ENCODE data around the gene EEFSEC. TPM values are rescaled to one million over a fixed set of nuclear protein-coding genes. Genes with fewer than 3 reads are reported as not detected.
"Not testable (repeated sequence)": the region's sequence is repeated elsewhere in the genome, so short reads cannot be mapped to it uniquely, and the experiment has no call there.

The EEFSEC gene
- polyA plus RNA-seq, 3 donors from 2014 or later = 14.5 to 26.9 (median 26.1) TPM

DNA sequence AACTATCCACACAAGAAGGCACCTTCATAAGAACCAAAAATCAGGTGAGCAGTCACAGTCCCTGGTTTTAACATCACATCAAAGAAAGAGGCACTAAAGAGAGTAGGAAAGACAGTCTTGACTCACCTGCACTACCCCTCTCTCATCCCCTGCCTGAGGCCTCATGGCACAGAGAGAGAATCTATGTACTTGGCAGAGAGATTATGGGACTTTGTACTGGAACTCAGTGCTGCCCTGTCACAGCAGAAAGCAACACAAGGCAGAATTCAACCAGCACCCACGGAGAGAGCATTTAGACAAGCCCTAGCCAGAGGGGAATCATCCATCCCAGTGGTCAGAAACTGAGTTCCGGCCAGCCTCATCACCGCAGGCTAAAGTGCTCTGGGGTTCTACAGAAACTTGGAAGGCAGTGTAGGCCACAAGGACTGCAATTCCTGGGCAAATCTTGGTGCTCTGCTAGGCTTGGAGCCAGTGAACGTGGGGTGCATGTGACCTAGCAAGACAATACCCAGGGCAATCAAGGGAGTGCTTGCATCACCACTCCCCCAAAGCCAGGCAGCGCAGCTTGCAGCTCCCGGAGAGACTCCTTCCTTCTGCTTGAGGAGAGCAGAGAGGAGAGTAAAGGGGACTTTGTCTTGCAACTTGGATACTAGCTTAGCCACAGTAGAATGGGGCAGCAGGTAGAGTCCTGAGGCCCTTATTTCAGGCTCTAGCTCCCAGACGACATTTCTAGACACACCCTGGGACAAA is 21.2 kb upstream of the EEFSEC start:
- Mint-ChIP-seq H3K9me3 (no peaks in the 10 kb centered on the region), H3K4me3 (no peak overlapping the region), H3K27ac (peak overlapping the region in 1 of 6 donors; percentile 9), H3K36me3 (peaks cover 0 to 6% (median 0%) of the 10 kb centered on the region in 3 donors), H3K27me3 (ENCODE audit: low read depth in 3 of 3) (peaks cover 1 to 5% (median 5%) of the 10 kb centered on the region in 3 donors), H3K4me1 (no peaks in the 10 kb centered on the region)
- no peak for DNase-seq

DNA sequence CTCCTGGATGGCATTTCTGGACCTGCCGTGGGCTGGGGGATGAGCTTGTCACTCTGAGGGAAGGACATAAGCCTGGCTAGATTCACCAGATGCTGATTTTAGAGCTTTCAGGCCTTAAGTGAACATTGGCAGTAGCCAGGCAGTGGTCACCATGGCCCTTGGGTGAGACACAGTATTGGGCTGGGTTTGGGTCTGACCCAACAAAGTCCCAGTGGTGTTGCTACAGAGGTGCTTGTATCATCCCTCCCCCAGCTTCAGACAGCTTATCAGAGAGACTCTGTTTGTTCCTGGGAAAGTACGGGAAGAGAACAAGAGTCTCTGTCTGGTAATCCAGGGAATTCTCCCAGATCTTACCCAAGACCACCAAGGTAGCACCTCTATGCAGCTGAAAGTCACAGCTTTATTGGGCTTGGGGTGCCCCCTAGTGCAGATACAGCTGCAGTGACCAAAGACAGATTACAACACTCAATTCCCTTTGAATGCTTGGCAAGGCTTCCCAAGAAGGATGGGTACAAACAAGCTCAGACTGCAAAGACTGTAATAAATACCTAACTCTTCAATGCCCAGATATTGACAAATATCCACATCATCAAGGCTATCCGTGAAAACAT is 19.9 kb upstream of the EEFSEC start:
- H3K4me1 Mint-ChIP-seq = no peaks in the 10 kb centered on the region
- H3K27me3 Mint-ChIP-seq (ENCODE audit: low read depth in 3 of 3) = peaks cover 1 to 6% (median 2%) of the 10 kb centered on the region in 3 donors
- no peaks in the 10 kb centered on the region for H3K9me3 Mint-ChIP-seq
- H3K27ac Mint-ChIP-seq = no peak overlapping the region
- peak; percentile 37 to 50 (median 40) for DNase-seq
- no peak overlapping the region for H3K4me3 Mint-ChIP-seq
- H3K36me3 Mint-ChIP-seq = peaks cover 0 to 3% (median 0%) of the 10 kb centered on the region in 3 donors

GRCh38 chr3:128143496-128143895 is 9.8 kb upstream of the EEFSEC start:
- H3K9me3 Mint-ChIP-seq = no peaks in the 10 kb centered on the region
- H3K4me1 Mint-ChIP-seq = no peaks in the 10 kb centered on the region
- H3K27ac Mint-ChIP-seq = no peak overlapping the region
- no peak for DNase-seq
- peaks cover 0 to 2% (median 0%) of the 10 kb centered on the region in 3 donors for H3K27me3 Mint-ChIP-seq (ENCODE audit: low read depth in 3 of 3)
- H3K4me3 Mint-ChIP-seq = no peak overlapping the region
- H3K36me3 Mint-ChIP-seq = peaks cover 0 to 17% (median 12%) of the 10 kb centered on the region in 3 donors

DNA sequence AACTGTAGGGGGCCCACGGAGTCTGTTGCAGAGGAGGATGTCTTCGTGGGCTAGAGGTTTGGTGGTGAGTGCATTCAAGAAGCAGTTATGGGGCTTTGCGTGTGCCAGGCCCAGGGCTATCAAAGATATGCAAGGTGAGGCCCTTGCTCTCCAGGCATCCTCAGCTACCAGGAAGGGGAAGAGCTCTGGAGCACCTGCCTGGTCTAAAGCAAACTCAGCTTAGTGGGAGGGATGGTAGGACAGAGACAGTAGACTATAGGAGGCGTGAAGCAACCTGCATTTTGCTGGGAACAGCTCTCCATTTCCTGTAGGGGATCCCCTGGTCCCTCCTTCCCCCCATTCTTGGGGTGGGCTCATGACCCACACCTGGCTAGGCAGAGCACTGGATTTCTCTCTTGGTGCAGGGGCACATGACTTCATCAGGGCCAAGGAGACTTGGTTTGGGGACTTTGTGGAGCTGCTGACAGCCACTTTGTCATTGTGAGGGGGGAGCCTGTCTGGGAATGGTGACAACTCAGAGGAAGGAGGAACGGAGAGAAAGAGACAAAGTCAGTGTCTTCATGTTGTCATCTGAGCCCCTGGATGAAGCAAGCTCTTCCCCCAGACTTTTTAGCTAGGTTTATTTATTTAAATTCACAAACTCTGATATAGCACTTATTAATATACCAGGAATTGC is 8.6 kb upstream of the EEFSEC start:
- no peak overlapping the region for H3K27ac Mint-ChIP-seq
- H3K4me3 Mint-ChIP-seq = no peak overlapping the region
- H3K4me1 Mint-ChIP-seq = no peaks in the 10 kb centered on the region
- H3K9me3 Mint-ChIP-seq = no peaks in the 10 kb centered on the region
- no peak for DNase-seq
- H3K27me3 Mint-ChIP-seq (ENCODE audit: low read depth in 3 of 3) = no peaks in the 10 kb centered on the region
- peaks cover 0 to 17% (median 12%) of the 10 kb centered on the region in 3 donors for H3K36me3 Mint-ChIP-seq

- no peak overlapping the region for H3K4me3 Mint-ChIP-seq
Measured at GRCh38 chr3:128145279-128145678, 8.0 kb upstream of the EEFSEC start.

DNA sequence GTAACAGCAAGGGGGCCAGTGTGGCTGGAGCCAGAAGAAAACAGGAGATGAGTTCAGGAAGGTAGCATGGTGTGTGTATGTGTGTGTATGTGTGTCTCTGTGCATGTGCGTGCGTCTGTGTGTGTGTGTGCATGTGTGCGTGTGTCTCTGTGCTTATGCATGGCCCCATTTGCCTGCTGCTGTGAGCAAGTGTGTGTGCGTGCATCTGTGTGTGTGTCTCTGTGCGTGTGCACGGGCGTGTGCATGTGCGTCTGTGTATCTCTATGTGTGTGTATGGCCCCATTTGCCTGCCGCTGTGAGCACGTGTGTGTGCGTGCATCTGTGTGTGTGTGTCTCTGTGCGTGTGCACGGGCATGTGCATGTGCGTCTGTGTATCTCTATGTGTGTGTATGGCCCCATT is 7.1 kb upstream of the EEFSEC start:
- Mint-ChIP-seq H3K4me3 (no peak overlapping the region), H3K27ac (no peak overlapping the region), H3K36me3 (peaks cover 0 to 17% (median 12%) of the 10 kb centered on the region in 3 donors), H3K9me3 (no peaks in the 10 kb centered on the region), H3K4me1 (no peaks in the 10 kb centered on the region), H3K27me3 (ENCODE audit: low read depth in 3 of 3) (no peaks in the 10 kb centered on the region)
- no peak for DNase-seq

More at GRCh38 chr3:128145279-128145678, 8.0 kb upstream of the EEFSEC start:
- Mint-ChIP-seq H3K4me1 (no peaks in the 10 kb centered on the region), H3K27ac (no peak overlapping the region), H3K27me3 (ENCODE audit: low read depth in 3 of 3) (no peaks in the 10 kb centered on the region), H3K36me3 (peaks cover 0 to 17% (median 12%) of the 10 kb centered on the region in 3 donors), H3K9me3 (no peaks in the 10 kb centered on the region)
- no peak for DNase-seq

DNA sequence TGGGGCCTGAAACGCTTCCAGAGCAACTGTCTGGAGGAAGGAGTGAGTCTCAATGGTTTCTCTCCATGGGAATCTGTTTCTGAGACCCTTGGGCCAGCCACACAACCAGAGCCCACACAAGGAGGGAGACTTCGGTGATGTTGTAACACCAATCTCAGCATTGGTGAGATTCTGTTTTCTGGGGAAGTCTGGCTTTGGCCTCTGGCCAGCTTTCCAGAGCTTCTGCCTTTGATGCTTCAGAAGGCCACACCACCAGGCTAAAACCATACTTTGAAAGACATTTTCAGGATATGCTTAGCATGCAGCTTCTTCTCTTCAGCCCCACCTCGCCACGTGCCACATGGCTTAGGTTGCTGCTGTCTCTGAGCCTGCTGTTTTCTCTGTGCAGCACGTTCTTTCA is 3.6 kb upstream of the EEFSEC start:
- no peak overlapping the region for H3K27ac Mint-ChIP-seq
- no peak for DNase-seq
- H3K9me3 Mint-ChIP-seq = no peaks in the 10 kb centered on the region
- peaks cover 0 to 14% (median 12%) of the 10 kb centered on the region in 3 donors for H3K36me3 Mint-ChIP-seq
- H3K27me3 Mint-ChIP-seq (ENCODE audit: low read depth in 3 of 3) = peaks cover 3 to 5% (median 4%) of the 10 kb centered on the region in 3 donors
- peaks cover 18 to 24% of the 10 kb centered on the region in 2 donors for H3K4me1 Mint-ChIP-seq
- no peak overlapping the region for H3K4me3 Mint-ChIP-seq

- Mint-ChIP-seq H3K9me3 (no peaks in the 10 kb centered on the region), H3K27me3 (ENCODE audit: low read depth in 3 of 3) (peaks cover 3 to 5% (median 4%) of the 10 kb centered on the region in 3 donors), H3K4me1 (peaks cover 24 to 25% of the 10 kb centered on the region in 2 donors), H3K4me3 (peak overlapping the region; percentile 22 to 74 (median 53)), H3K27ac (peak overlapping the region; percentile 49 to 89 (median 82)), H3K36me3 (peaks cover 0 to 3% (median under 1%) of the 10 kb centered on the region in 3 donors)
- DNase-seq = no peak
Measured at GRCh38 chr3:128151758-128152274, 1.5 kb upstream of the EEFSEC start.

DNA sequence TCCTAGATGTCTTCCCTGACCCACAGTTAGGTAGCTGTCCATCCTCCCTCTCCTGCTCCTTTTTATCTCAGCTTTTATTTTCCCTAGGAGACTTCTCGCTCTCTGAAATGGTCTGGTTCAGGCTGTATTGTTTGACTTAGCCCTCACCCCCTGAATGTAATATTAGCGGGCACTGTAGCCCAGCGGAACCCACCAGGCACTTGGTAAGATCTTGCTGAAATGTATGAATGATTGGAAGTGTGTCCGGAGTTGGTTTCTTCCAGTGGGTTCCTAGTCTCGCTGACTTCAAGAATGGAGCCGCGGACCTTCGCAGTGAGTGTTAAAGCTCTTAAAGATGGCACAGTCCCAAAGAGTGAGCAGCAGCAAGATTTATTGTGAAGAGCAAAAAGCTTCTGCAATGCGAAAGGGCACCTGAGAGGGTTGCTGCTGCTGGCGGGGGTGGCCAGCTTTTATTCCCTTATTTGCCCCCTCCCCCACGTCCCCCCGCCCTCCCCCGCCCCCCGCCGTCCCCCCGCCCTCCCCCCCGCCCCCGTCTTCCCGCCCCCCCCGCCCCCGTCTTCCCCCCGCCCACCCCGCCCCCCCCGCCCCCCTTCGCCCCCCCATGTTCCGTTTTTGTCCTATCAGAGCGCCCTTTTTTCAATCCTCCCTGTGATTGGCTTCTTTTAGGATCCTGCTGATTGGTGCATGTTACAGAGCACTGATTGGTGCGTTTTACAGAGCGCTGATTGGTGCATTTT is 694 bp upstream of the EEFSEC start:
- no peaks in the 10 kb centered on the region for H3K9me3 Mint-ChIP-seq
- peaks cover 24 to 25% of the 10 kb centered on the region in 2 donors for H3K4me1 Mint-ChIP-seq
- DNase-seq = peak in 2 of 3 donors; percentile 2 to 8
- peak overlapping the region; percentile 80 to 96 (median 91) for H3K4me3 Mint-ChIP-seq
- H3K36me3 Mint-ChIP-seq = peaks cover 0 to 8% (median 2%) of the 10 kb centered on the region in 3 donors
- H3K27me3 Mint-ChIP-seq (ENCODE audit: low read depth in 3 of 3) = peaks cover 3 to 5% (median 4%) of the 10 kb centered on the region in 3 donors
- H3K27ac Mint-ChIP-seq = peak overlapping the region; percentile 82 to 96 (median 88)

GRCh38 chr3:128154354-128154753 is 1.1 kb downstream of the EEFSEC start:
- H3K27me3 Mint-ChIP-seq (ENCODE audit: low read depth in 3 of 3); DNase-seq; H3K9me3 Mint-ChIP-seq: not testable (repeated sequence)
- H3K36me3 Mint-ChIP-seq = peaks cover 8 to 19% (median 16%) of the 10 kb centered on the region in 3 donors
- H3K27ac Mint-ChIP-seq = peak overlapping the region; percentile 20 to 88 (median 85)
- peak overlapping the region; percentile 80 to 96 (median 91) for H3K4me3 Mint-ChIP-seq
- peaks cover 24 to 25% of the 10 kb centered on the region in 2 donors for H3K4me1 Mint-ChIP-seq

- Mint-ChIP-seq H3K4me1 (peaks cover 24 to 25% of the 10 kb centered on the region in 2 donors), H3K27ac (no peak overlapping the region), H3K4me3 (no peak overlapping the region), H3K27me3 (ENCODE audit: low read depth in 3 of 3) (peaks cover 3 to 5% (median 4%) of the 10 kb centered on the region in 3 donors), H3K36me3 (peaks cover 13 to 24% (median 22%) of the 10 kb centered on the region in 3 donors), H3K9me3 (no peaks in the 10 kb centered on the region)
- no peak for DNase-seq
Measured at GRCh38 chr3:128155616-128156360, 2.5 kb downstream of the EEFSEC start.

DNA sequence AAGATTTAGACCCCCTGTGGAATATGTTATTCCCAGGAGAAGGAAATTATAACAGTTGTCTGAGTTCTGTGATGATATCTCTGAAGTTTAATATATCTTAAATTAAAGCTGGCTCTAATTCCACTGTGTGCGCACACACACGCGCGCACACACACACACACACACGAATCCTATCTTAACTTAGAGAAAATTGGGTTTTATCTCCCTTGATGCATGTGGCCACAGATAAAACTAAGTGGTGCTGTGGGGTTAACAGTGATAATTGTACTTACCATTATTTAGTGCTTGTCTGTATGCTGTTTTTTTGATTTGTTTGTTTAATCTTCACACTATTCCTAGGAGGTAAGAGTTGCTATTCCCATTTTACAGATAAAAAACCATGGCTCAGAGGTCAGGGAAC is 7.4 kb downstream of the EEFSEC start:
- H3K4me1 Mint-ChIP-seq = peaks cover 20 to 22% of the 10 kb centered on the region in 2 donors
- peaks cover 13 to 28% (median 26%) of the 10 kb centered on the region in 3 donors for H3K36me3 Mint-ChIP-seq
- DNase-seq = no peak
- H3K27me3 Mint-ChIP-seq (ENCODE audit: low read depth in 3 of 3) = no peaks in the 10 kb centered on the region
- H3K27ac Mint-ChIP-seq = no peak overlapping the region
- H3K9me3 Mint-ChIP-seq = no peaks in the 10 kb centered on the region
- no peak overlapping the region for H3K4me3 Mint-ChIP-seq

Data from immature natural killer cell (primary cell).